Adipocyte (in vitro differentiated cells): ENCODE data around the gene CREB5.

Experiments
- DNase-seq: peaks from one replicate; pipeline ENCODE4 v3.0.0-alpha.2; 2015; ENCODE audit warnings: low read depth
- H3K27me3 ChIP-seq: replicated peaks from 2 replicates; pipeline ENCODE4 v1.7.0; 2013; ENCODE audit warnings: mild to moderate bottlenecking, low read length, moderate library complexity; ENCODE audit not compliant: control insufficient read depth, insufficient read depth
- H3K36me3 ChIP-seq: 2 replicates; pipeline ENCODE4 v1.7.0; 2013; ENCODE audit warnings: low read length, mild to moderate bottlenecking, moderate library complexity; ENCODE audit not compliant: control insufficient read depth, insufficient read depth, severe bottlenecking
- H3K4me1 ChIP-seq: 2 replicates; pipeline ENCODE4 v1.7.0; 2013; ENCODE audit warnings: mild to moderate bottlenecking, low read length, moderate library complexity; ENCODE audit not compliant: control insufficient read depth, insufficient read depth
- H3K4me3 ChIP-seq: 2 replicates; pipeline ENCODE4 v1.7.0; 2013; ENCODE audit warnings: mild to moderate bottlenecking, low read length, moderate library complexity
- H3K9ac ChIP-seq: 2 replicates; pipeline ENCODE4 v1.7.0; 2013; ENCODE audit warnings: mild to moderate bottlenecking, low read length, moderate library complexity
- H3K9me3 ChIP-seq: 2 replicates; pipeline ENCODE4 v1.7.0; 2013; ENCODE audit warnings: mild to moderate bottlenecking, low read length, moderate library complexity; ENCODE audit not compliant: control insufficient read depth

The CREB5 gene

DNA sequence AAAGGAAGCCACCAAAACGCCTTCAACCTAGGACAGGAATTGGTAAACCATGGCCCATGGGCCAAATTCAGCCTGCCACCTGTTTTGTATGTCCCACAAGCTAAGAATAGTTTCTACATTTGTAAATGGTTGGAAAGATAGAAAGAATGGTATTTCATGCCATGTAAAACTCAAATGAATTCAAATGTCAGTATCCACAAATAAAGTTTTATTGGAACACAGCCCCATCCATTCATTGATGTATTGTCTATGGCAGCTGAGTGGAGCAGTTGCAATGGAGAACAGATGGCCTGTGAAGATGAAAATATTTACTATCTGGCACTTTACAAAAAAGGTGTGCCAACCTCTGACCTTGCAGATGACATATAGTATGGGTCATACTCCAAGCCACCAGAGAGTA is 236.9 kb downstream of the CREB5 start:
- Histone ChIP-seq H3K27me3 (no peaks in the 10 kb centered on the region), H3K4me1 (no peaks in the 10 kb centered on the region), H3K36me3 (no peaks in the 10 kb centered on the region), H3K9ac (no peak overlapping the region), H3K4me3 (no peak overlapping the region), H3K9me3 (no peaks in the 10 kb centered on the region)
- no peak for DNase-seq

DNA sequence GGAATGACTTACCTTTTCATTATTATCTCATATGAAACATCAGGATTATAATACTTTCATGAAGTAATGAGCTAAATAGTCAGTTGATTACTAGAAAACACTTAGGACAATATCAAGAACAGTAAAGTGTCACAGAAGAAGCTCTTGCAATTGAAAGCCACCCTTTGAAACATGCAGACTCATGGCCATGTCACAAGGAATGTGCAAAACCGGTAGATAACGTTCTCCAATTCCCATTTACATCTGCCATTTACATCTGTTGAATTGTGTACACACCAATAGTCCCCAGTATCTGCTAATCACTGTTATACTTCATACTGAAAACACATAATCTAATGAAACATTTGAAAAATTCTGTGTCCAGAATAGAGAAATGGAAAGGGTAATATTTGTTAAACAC is 237.5 kb downstream of the CREB5 start:
- no peak overlapping the region for H3K9ac ChIP-seq
- no peaks in the 10 kb centered on the region for H3K36me3 ChIP-seq
- no peak overlapping the region for H3K4me3 ChIP-seq
- H3K27me3 ChIP-seq, result no peaks in the 10 kb centered on the region
- no peaks in the 10 kb centered on the region for H3K4me1 ChIP-seq
- no peak for DNase-seq
- H3K9me3 ChIP-seq, result no peaks in the 10 kb centered on the region

DNA sequence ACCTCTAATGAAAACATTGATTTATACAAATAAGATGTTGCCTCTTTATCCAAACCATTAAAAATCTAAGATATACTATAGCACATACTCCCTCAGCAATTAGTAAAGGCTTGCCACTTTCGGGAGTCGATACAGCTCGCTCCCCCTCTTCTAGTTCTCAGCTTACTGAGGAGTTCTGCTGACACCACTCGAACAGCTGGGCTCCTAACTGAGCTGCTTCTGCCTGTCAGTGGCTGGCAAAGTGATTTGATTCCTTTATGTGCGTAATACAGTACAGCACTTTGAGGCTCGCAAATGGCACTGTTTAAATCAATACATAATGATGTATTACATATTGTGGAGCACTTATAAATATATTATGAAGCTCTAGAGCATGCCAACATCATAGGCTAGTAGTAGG is 241.8 kb downstream of the CREB5 start:
- Histone ChIP-seq H3K9me3 (peaks cover 1% of the 10 kb centered on the region), H3K36me3 (no peaks in the 10 kb centered on the region), H3K4me1 (no peaks in the 10 kb centered on the region), H3K27me3 (no peaks in the 10 kb centered on the region), H3K4me3 (no peak overlapping the region), H3K9ac (no peak overlapping the region)
- DNase-seq, result no peak

DNA sequence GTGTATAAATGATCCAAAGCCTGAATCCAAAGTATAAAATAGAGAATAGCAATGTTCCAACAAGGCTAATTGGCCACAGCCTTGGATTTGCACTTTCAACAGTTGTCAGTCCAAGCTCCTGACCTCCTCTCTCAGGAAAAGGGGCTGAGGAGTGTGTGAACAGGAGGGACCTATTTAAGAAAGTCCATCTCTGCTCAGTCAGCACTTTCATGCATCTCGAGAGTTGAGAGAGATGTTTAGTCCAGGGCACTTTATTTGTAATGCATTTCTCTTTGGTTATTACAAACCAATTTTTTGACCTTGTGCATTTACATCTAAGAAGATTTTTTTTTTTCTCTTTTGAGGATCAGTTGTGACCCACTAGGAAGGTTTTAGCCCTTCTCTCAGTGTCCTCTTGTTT is 244.2 kb downstream of the CREB5 start:
- DNase-seq, result no peak
- peaks cover 19% of the 10 kb centered on the region for H3K9me3 ChIP-seq
- H3K4me3 ChIP-seq, result no peak overlapping the region
- H3K4me1 ChIP-seq, result no peaks in the 10 kb centered on the region
- no peaks in the 10 kb centered on the region for H3K36me3 ChIP-seq
- H3K27me3 ChIP-seq, result no peaks in the 10 kb centered on the region
- H3K9ac ChIP-seq, result no peak overlapping the region

DNA sequence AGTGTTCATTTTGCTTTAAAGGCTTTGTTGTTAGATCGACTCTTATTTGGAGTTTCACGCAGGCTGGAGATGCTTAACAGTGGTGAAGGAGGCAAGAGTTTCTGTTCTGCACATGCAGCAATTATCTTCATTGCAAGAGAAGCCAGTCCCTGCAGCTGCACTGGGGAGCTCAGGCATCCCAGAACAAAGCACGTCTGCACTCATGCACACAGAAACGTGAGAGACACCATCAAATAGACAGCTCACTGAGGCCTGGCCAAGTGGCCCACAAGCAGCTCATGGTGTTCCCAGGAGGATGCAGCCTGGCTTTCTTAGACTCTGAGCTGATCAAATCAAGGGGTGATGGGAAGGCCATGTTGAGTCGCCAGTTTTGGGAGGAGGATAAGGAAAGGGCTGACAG is 246.1 kb downstream of the CREB5 start:
- DNase-seq, result no peak
- H3K9ac ChIP-seq, result no peak overlapping the region
- no peaks in the 10 kb centered on the region for H3K27me3 ChIP-seq
- H3K4me3 ChIP-seq, result no peak overlapping the region
- H3K9me3 ChIP-seq, result peaks cover 19% of the 10 kb centered on the region
- no peaks in the 10 kb centered on the region for H3K36me3 ChIP-seq
- H3K4me1 ChIP-seq, result no peaks in the 10 kb centered on the region

DNA sequence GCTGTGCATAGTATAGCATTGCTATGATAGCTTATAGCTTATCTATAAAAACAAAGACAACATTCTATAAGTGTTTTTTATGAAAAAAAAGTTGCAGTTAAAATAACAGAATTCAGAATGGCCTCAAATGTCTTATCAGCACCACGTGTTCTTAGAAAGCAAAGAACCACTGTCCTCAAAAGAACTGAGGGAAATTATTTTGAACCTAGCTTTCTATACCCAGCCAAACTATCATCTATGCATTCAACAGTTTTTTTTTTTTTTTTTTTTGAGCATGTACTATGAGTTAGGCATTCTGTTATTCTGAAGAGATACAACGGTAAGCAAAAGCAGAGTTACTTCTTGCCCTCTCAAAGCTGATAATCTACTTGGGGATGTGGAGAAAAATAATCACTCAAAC is 247.8 kb downstream of the CREB5 start:
- DNase-seq, result no peak
- Histone ChIP-seq H3K27me3 (no peaks in the 10 kb centered on the region), H3K4me3 (no peak overlapping the region)

DNA sequence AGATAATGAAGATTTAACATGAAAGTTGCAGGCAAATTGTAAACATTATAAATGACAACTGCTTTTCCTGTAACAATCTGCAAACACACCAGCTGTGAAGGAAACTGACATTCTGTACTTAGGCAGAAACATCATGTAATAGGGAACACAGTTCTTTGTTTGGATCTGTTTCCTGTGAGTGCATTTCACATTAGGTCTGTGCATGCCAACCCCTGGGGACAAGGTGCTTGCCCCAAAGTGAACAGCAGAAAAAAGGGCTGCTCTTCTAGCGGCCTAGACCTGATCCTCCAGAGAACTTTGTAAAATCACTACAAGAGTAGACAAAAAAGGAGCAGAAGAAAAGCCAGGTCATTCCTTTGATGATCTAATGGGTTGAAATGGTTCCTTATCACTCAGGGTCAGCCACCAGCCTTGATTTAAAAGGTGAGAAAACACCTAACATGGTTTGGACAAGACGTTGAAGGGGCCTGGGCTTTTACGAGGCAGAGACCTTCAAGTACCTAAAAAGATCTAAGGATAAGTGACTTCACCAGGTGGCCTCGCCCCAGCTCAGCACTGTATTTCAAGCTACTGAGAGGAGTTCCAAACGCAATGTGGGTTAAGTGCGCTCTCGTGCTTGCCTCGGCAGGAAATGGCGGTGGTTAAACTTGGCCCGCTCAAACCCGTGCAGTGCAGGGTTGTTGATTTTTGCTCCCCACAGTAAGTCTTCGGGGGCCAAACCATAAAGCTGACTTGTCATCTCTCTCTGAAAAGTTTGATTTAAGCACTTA is 249.7 kb downstream of the CREB5 start:
- no peak for DNase-seq
- no peak overlapping the region for H3K4me3 ChIP-seq

More for the DNA sequence above, 247.8 kb downstream of the CREB5 start:
- Histone ChIP-seq H3K36me3 (no peaks in the 10 kb centered on the region), H3K9me3 (peaks cover 19% of the 10 kb centered on the region), H3K4me1 (no peaks in the 10 kb centered on the region), H3K9ac (no peak overlapping the region)

DNA sequence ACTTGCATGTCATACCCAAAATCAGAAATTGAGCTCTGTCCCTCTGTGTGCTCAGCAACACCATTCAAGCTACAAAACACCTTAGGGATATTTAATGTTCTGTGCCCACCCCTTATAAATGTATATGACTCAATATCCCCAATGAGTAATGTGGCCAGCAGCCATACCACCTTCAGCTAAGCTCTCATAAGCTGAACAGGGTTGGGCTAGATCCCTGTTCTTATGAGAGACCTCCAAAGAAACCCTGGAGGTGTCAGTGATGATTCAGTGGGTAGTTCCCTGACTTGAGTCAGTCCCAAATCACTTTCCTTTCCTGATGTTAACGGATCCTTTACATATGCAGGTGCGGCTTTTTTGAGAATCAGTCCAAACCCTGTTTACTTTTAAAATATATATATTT is 253.8 kb downstream of the CREB5 start:
- H3K27me3 ChIP-seq, result no peaks in the 10 kb centered on the region
- no peaks in the 10 kb centered on the region for H3K36me3 ChIP-seq
- no peaks in the 10 kb centered on the region for H3K9me3 ChIP-seq
- DNase-seq, result peak; percentile 26
- H3K9ac ChIP-seq, result no peak overlapping the region
- H3K4me3 ChIP-seq, result no peak overlapping the region
- H3K4me1 ChIP-seq, result no peaks in the 10 kb centered on the region

More for the DNA sequence above, 249.7 kb downstream of the CREB5 start:
- Histone ChIP-seq H3K9me3 (peaks cover 19% of the 10 kb centered on the region), H3K9ac (no peak overlapping the region), H3K4me1 (no peaks in the 10 kb centered on the region), H3K36me3 (no peaks in the 10 kb centered on the region), H3K27me3 (no peaks in the 10 kb centered on the region)

DNA sequence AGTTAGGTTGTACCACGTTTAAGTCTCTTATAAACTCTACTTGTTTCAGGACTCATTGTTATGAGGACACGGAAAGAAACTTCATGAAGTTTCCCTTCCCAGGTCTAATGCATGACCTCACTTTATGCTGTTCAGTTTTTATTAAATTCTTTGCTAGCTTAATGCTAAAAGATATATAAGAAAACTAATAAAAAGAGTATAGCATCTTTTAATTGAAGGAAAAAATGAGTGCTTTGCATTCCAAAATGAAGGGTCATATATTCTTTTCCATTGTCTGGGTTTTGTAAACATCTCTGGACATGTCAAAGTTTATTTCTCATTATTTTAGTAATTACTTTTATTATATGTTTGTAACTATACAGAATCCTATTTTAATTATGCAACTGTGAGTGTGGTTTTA is 255.8 kb downstream of the CREB5 start:
- no peak overlapping the region for H3K9ac ChIP-seq
- no peaks in the 10 kb centered on the region for H3K27me3 ChIP-seq
- H3K4me1 ChIP-seq, result no peaks in the 10 kb centered on the region
- no peaks in the 10 kb centered on the region for H3K9me3 ChIP-seq
- no peak overlapping the region for H3K4me3 ChIP-seq
- no peaks in the 10 kb centered on the region for H3K36me3 ChIP-seq
- DNase-seq, result no peak

DNA sequence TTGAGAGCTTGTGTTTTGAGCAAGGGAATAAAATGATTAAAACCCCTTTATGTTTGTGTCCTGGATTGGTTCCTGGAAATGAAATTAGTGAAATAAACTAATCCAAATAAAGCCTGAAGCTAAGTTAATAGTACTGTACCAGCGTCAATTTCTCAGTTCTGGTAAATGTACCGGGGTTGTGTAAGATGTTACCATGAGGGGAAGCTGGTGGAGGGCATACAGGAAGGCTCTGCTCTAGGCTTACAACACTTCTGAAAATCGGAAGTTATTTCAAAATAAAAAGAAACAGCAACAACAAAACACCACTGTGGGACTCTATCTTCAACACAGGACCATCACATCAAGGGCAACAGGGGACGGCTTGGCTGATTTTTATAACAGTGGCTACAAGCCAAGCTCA is 257.0 kb downstream of the CREB5 start:
- no peak for DNase-seq
- no peaks in the 10 kb centered on the region for H3K36me3 ChIP-seq
- no peaks in the 10 kb centered on the region for H3K27me3 ChIP-seq

DNA sequence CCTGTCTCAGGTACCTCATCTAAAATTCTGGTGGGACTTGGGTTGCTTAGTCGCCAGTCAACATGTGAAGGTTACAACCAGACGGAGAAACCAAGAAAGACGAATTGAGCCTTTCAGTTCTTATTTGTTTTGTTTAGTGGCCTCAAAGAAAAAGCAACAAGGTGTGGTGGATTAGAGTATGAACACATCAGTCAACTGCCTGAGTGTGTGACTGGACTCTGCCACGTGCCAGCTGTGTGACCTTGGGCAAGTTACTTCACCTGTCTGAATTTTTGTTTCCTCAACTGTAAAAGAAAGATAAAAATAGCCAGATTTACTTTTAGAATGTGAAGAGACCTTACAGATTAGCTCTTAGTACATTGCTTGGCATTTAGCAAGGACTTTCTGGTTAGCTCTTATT is 259.2 kb downstream of the CREB5 start:
- H3K36me3 ChIP-seq, result no peaks in the 10 kb centered on the region

More for the DNA sequence above, 257.0 kb downstream of the CREB5 start:
- H3K9ac ChIP-seq, result no peak overlapping the region
- no peaks in the 10 kb centered on the region for H3K9me3 ChIP-seq
- H3K4me3 ChIP-seq, result no peak overlapping the region
- no peaks in the 10 kb centered on the region for H3K4me1 ChIP-seq

DNA sequence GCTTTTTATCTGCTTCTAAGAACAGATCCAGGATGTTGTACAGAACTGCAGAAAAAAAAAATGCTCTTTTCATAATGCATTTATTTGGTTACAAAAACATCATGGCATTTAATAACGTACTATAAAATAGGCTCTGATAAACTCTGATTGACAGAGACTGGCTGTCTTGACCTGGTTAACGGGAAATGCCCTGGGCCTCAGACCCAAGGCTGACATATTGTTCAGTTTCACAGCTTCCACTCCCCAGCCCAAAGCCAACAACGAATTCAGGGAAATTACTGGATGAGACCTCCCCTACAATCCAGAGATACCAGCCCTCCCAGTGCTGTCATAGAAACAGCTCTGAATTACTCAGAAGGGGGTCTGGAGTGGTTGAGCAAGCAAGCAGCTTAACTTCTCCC is 260.1 kb downstream of the CREB5 start:
- Histone ChIP-seq H3K9me3 (no peaks in the 10 kb centered on the region), H3K9ac (no peak overlapping the region), H3K36me3 (no peaks in the 10 kb centered on the region), H3K4me3 (no peak overlapping the region), H3K27me3 (no peaks in the 10 kb centered on the region), H3K4me1 (no peaks in the 10 kb centered on the region)
- no peak for DNase-seq

More for the DNA sequence above, 259.2 kb downstream of the CREB5 start:
- Histone ChIP-seq H3K4me3 (no peak overlapping the region), H3K27me3 (no peaks in the 10 kb centered on the region), H3K9ac (no peak overlapping the region), H3K4me1 (no peaks in the 10 kb centered on the region), H3K9me3 (no peaks in the 10 kb centered on the region)
- no peak for DNase-seq
